ENCODE data around the gene NPC2.

DNA sequence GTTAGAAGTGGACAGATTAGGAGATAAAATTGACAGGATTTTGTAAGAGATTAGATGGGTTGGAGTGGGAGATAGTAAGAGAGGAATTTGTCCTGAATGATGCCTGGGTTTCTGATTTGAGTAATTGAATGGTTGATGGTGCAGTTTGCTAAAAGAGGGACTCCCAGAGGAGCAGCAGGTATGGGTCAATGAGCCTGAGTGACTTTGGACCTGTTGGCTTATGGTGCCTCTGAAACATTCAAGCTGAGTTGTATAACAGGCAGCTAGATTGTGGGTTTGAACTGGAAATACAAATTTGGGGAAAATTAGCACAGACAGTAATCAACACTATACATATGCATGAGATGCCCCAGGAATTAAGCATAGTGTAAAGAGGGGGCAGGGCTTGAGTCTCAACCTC is 50.3 kb downstream of the NPC2 start:
- TF ChIP-seq POLR2A (IDR thresholded peaks at IDR 0.05) (no peak), CTCF (IDR thresholded peaks at IDR 0.05) (no peak)

Measured in lower leg skin (tissue), 3 donors.